Measurements from ENCODE around the gene HOMER2. TPM values are rescaled to one million over a fixed set of nuclear protein-coding genes. Genes with fewer than 3 reads are reported as not detected.

HOMER2 gene
- total and polyA plus RNA-seq, 2 experiments from 2014 or later, result 10.8 to 23.9 TPM

GRCh38 chr15:82900511-82901060, 51.9 kb downstream of the HOMER2 start:
- ATAC-seq (no peak), DNase-seq (ENCODE audit: low spot score) (no peak)
- Histone ChIP-seq H4K20me1 (replicated peaks; ENCODE audit: insufficient read depth) (no peaks in the 10 kb centered on the region), H3K27me3 (ENCODE audit: insufficient read depth) (no peaks in the 10 kb centered on the region), H3K79me2 (replicated peaks; ENCODE audit: insufficient read depth) (no peaks in the 10 kb centered on the region), H3K9me2 (ENCODE audit: insufficient read depth) (no peaks in the 10 kb centered on the region), H3K4me1 (ENCODE audit: insufficient read depth) (peaks cover 8% of the 10 kb centered on the region), H3K4me2 (no peak overlapping the region), H3K27ac (ENCODE audit: low read depth) (no peak overlapping the region), H3K4me3 (no peak overlapping the region), H3F3A (replicated peaks; ENCODE audit: low read depth) (no peaks in the 10 kb centered on the region), H2AFZ (no peak overlapping the region), H3K36me3 (ENCODE audit: insufficient read depth) (no peaks in the 10 kb centered on the region)
- Mint-ChIP-seq H3K27me3 (ENCODE audit: insufficient read depth, low read depth, poor library complexity) (no peaks in the 10 kb centered on the region), H3K4me1 (peaks cover 21% of the 10 kb centered on the region), H3K27ac (no peak overlapping the region), H3K36me3 (ENCODE audit: low read depth) (no peaks in the 10 kb centered on the region), H3K9me3 (no peaks in the 10 kb centered on the region), H3K4me3 (no peak overlapping the region)
- TF ChIP-seq CTCF (conservative IDR thresholded peaks at IDR 0.05; ENCODE audit: low read depth in 2 of 2) (no peak), ZNF114 (CRISPR knock-in tag; IDR thresholded peaks at IDR 0.05) (no peak), EZH2 (IDR thresholded peaks at IDR 0.05; ENCODE audit: low read depth, unreplicated experiment) (no peak), CREB1 (CRISPR knock-in tag; IDR thresholded peaks at IDR 0.05; ENCODE audit: low read depth) (no peak), JUNB (IDR thresholded peaks at IDR 0.05; ENCODE audit: unreplicated experiment) (no peak), POLR2AphosphoS5 (IDR thresholded peaks at IDR 0.05; ENCODE audit: low read depth) (no peak), EZH2phosphoT487 (IDR thresholded peaks at IDR 0.05; ENCODE audit: unreplicated experiment) (no peak), NANOG (IDR thresholded peaks at IDR 0.05; ENCODE audit: borderline replicate concordance) (no peak), ZNF331 (CRISPR knock-in tag; IDR thresholded peaks at IDR 0.05; ENCODE audit: low read depth) (no peak), STAT1 (IDR thresholded peaks at IDR 0.05; ENCODE audit: unreplicated experiment) (no peak)
- TF ChIP-seq, protein P1, sequence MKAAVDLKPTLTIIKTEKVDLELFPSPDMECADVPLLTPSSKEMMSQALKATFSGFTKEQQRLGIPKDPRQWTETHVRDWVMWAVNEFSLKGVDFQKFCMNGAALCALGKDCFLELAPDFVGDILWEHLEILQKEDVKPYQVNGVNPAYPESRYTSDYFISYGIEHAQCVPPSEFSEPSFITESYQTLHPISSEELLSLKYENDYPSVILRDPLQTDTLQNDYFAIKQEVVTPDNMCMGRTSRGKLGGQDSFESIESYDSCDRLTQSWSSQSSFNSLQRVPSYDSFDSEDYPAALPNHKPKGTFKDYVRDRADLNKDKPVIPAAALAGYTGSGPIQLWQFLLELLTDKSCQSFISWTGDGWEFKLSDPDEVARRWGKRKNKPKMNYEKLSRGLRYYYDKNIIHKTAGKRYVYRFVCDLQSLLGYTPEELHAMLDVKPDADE (IDR thresholded peaks at IDR 0.05), result no peak
- TF ChIP-seq, protein P2, sequence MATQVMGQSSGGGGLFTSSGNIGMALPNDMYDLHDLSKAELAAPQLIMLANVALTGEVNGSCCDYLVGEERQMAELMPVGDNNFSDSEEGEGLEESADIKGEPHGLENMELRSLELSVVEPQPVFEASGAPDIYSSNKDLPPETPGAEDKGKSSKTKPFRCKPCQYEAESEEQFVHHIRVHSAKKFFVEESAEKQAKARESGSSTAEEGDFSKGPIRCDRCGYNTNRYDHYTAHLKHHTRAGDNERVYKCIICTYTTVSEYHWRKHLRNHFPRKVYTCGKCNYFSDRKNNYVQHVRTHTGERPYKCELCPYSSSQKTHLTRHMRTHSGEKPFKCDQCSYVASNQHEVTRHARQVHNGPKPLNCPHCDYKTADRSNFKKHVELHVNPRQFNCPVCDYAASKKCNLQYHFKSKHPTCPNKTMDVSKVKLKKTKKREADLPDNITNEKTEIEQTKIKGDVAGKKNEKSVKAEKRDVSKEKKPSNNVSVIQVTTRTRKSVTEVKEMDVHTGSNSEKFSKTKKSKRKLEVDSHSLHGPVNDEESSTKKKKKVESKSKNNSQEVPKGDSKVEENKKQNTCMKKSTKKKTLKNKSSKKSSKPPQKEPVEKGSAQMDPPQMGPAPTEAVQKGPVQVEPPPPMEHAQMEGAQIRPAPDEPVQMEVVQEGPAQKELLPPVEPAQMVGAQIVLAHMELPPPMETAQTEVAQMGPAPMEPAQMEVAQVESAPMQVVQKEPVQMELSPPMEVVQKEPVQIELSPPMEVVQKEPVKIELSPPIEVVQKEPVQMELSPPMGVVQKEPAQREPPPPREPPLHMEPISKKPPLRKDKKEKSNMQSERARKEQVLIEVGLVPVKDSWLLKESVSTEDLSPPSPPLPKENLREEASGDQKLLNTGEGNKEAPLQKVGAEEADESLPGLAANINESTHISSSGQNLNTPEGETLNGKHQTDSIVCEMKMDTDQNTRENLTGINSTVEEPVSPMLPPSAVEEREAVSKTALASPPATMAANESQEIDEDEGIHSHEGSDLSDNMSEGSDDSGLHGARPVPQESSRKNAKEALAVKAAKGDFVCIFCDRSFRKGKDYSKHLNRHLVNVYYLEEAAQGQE (IDR thresholded peaks at IDR 0.05; ENCODE audit: unreplicated experiment), result no peak

Data from GM23338 (cell line).